Activated CD4-positive, alpha-beta T cell treated with anti-CD3 and anti-CD28 coated beads for 4 hours (primary cell): ENCODE results near the gene CHP1.
"Not testable (repeated sequence)": the region's sequence is repeated elsewhere in the genome, so short reads cannot be mapped to it uniquely, and the experiment has no call there.

Experiments
- DNase-seq, 2 donors: peaks; one replicate each; pipeline ENCODE4 v3.0.0-alpha.2; 2020

CHP1 gene

GRCh38 chr15:41258750-41259471 is 27.8 kb downstream of the CHP1 start:
- no peak for DNase-seq

GRCh38 chr15:41259546-41260189 is 28.6 kb downstream of the CHP1 start:
- no peak for DNase-seq

GRCh38 chr15:41260924-41261323 is 29.9 kb downstream of the CHP1 start:
- not testable (repeated sequence) for DNase-seq

GRCh38 chr15:41262571-41262970 is 31.5 kb downstream of the CHP1 start:
- DNase-seq, result no peak

GRCh38 chr15:41263891-41264351 is 32.9 kb downstream of the CHP1 start:
- DNase-seq, result no peak

- no peak for DNase-seq
Observed at GRCh38 chr15:41269887-41270286, 38.8 kb downstream of the CHP1 start.

- DNase-seq, result no peak
Observed at GRCh38 chr15:41276831-41277230, 45.8 kb downstream of the CHP1 start.

- DNase-seq, result no peak
Observed at GRCh38 chr15:41278319-41278718, 47.3 kb downstream of the CHP1 start.

- no peak for DNase-seq
Observed at GRCh38 chr15:41279535-41280283, 48.6 kb downstream of the CHP1 start.

GRCh38 chr15:41281236-41281635 is 50.2 kb downstream of the CHP1 start:
- no peak for DNase-seq

- not testable (repeated sequence) for DNase-seq
Observed at GRCh38 chr15:41282436-41282835, 51.4 kb downstream of the CHP1 start.

GRCh38 chr15:41282980-41283652 is 52.0 kb downstream of the CHP1 start:
- not testable (repeated sequence) for DNase-seq

GRCh38 chr15:41283653-41284426 is 52.8 kb downstream of the CHP1 start:
- DNase-seq, result peak; percentile 97 to 98

GRCh38 chr15:41284427-41285177 is 53.5 kb downstream of the CHP1 start:
- no peak for DNase-seq

- DNase-seq, result no peak
Observed at GRCh38 chr15:41285285-41285684, 54.2 kb downstream of the CHP1 start.

- DNase-seq, result no peak
Observed at GRCh38 chr15:41286665-41287333, 55.7 kb downstream of the CHP1 start.

- no peak for DNase-seq
Observed at GRCh38 chr15:41288464-41288863, 57.4 kb downstream of the CHP1 start.

- DNase-seq, result no peak
Observed at GRCh38 chr15:41289953-41290352, 58.9 kb downstream of the CHP1 start.

- no peak for DNase-seq
Observed at GRCh38 chr15:41291065-41291631, 60.1 kb downstream of the CHP1 start.

- no peak for DNase-seq
Observed at GRCh38 chr15:41292521-41292920, 61.5 kb downstream of the CHP1 start.

GRCh38 chr15:41301139-41301538 is 70.1 kb downstream of the CHP1 start:
- not testable (repeated sequence) for DNase-seq
